Astrocyte of the cerebellum (primary cell): ENCODE data around the gene DTHD1.

Experiments
- DNase-seq: peaks from one replicate; pipeline ENCODE4 v3.0.0-alpha.2; 2011; ENCODE audit warnings: low read depth
- H3K4me3 ChIP-seq: 2 replicates; pipeline ENCODE4 v1.5.1; 2011; ENCODE audit warnings: mild to moderate bottlenecking, low read depth, low read length, moderate library complexity
- CTCF ChIP-seq: IDR thresholded peaks from 2 replicates; pipeline ENCODE4 v1.5.1; 2012; ENCODE audit warnings: low read length, low read depth, moderate library complexity, mild to moderate bottlenecking; ENCODE audit errors: missing control alignments
- in situ Hi-C: cut with HindIII; loops from 2 replicates; pipeline ENCODE4 v1.10.0; 2017; ENCODE audit warnings: low sequenced_read_pairs

Gene DTHD1

GRCh38 chr4:36310793-36311192 is 29.4 kb downstream of the DTHD1 start:
- no peak for TF ChIP-seq CTCF
- in situ Hi-C loops, result no loop called here
- no peak for DNase-seq
- H3K4me3 ChIP-seq, result no peak overlapping the region

GRCh38 chr4:36312511-36312910 is 31.1 kb downstream of the DTHD1 start:
- H3K4me3 ChIP-seq, result no peak overlapping the region
- in situ Hi-C loops, result no loop called here
- no peak for DNase-seq
- TF ChIP-seq CTCF, result no peak

GRCh38 chr4:36313301-36313700 is 31.9 kb downstream of the DTHD1 start:
- DNase-seq, result no peak
- in situ Hi-C loops, result no loop called here
- H3K4me3 ChIP-seq, result no peak overlapping the region
- TF ChIP-seq CTCF, result no peak

- no peak for DNase-seq
- no peak for TF ChIP-seq CTCF
- in situ Hi-C loops, result no loop called here
- no peak overlapping the region for H3K4me3 ChIP-seq
These were observed 32.3 kb downstream of the DTHD1 start for GRCh38 chr4:36313703-36314102.

GRCh38 chr4:36316607-36317006 is 35.2 kb downstream of the DTHD1 start:
- in situ Hi-C loops, result no loop called here
- DNase-seq, result peak; percentile 22
- TF ChIP-seq CTCF, result no peak
- H3K4me3 ChIP-seq, result no peak overlapping the region

GRCh38 chr4:36317721-36318120 is 36.3 kb downstream of the DTHD1 start:
- no peak for TF ChIP-seq CTCF
- in situ Hi-C loops, result no loop called here
- DNase-seq, result no peak

More at GRCh38 chr4:36317721-36318120, 36.3 kb downstream of the DTHD1 start:
- no peak overlapping the region for H3K4me3 ChIP-seq
